AG08395 (cell line): ENCODE measurements around the gene CCDC92.

Source experiments
- DNase-seq: peaks from one replicate; pipeline ENCODE4 v3.0.0; 2012; ENCODE audit warnings: mixed read lengths, low spot score

CCDC92 gene

GRCh38 chr12:123972457-123973401, at the start of gene CCDC92, which contains the start of gene ZNF664:
Gene CCDC92, minus strand, starts transcription at chr12:123972831. Its CDS starts 28,526 bp downstream, at chr12:123944305.
Gene ZNF664, plus strand, starts transcription at chr12:123973215. Its CDS starts 38,930 bp downstream, at chr12:124012145.
- DNase-seq = peak; percentile 99

- no peak for DNase-seq
Measured at GRCh38 chr12:124022161-124022560, 49.5 kb upstream of the CCDC92 start.

DNA sequence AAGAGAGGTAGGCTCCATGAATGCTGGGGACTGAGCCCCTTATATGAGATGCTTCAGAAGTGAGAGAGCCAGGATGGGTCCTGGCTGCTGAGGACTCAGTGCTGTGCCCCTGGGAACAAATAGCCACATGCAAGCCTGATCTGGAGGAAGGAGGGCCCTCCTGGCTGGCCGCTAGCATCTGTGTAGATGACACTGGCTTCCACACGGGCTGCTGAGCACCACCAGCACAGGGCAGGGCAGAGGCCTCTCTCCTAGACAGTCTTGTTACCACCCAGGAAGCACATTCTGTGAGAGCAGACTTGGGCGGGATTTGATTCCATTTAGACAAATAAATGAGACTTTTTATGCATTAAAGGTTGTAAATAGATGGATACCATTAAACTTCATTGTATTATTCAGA, 48.4 kb upstream of the CCDC92 start:
- DNase-seq = no peak

- DNase-seq = peak; percentile 29
Measured at GRCh38 chr12:124020514-124020949, 47.9 kb upstream of the CCDC92 start.

- DNase-seq = no peak
Measured at GRCh38 chr12:124019115-124019514, 46.5 kb upstream of the CCDC92 start.

GRCh38 chr12:124018539-124018938, 45.9 kb upstream of the CCDC92 start:
- no peak for DNase-seq

- DNase-seq = no peak
Measured at GRCh38 chr12:124017064-124017463, 44.4 kb upstream of the CCDC92 start.

GRCh38 chr12:124015494-124016461, 43.1 kb upstream of the CCDC92 start:
- no peak for DNase-seq

- no peak for DNase-seq
Measured at GRCh38 chr12:124013073-124013472, 40.4 kb upstream of the CCDC92 start.

- DNase-seq = no peak
Measured at GRCh38 chr12:124011435-124012115, 38.9 kb upstream of the CCDC92 start.

- no peak for DNase-seq
Measured at GRCh38 chr12:124010687-124011086, 38.1 kb upstream of the CCDC92 start.

- DNase-seq = no peak
Measured at GRCh38 chr12:124009781-124010180, 37.1 kb upstream of the CCDC92 start.

DNA sequence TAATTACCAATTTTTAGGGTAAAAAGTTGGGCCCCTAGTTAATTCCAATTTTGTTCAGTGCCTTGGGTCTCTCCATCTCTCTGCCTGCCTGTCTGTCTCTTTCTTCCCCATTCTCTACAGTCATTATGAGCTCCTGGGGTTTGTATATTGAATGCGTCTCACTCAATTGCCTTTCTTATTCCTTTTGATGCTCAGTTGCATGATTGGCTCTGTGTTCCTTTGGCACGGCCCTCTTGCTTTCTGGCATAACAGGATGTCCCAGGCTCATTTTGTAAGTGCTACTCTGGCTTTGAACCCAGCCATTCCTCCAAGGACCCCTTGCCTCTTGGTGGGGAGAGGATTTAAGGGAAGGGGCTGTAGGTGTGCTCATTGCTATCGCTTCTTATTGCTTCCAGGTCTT, 36.0 kb upstream of the CCDC92 start:
- no peak for DNase-seq

- no peak for DNase-seq
Measured at GRCh38 chr12:124007826-124008570, 35.4 kb upstream of the CCDC92 start.

- DNase-seq = no peak
Measured at GRCh38 chr12:124006846-124007713, 34.4 kb upstream of the CCDC92 start.

GRCh38 chr12:124006085-124006845, 33.6 kb upstream of the CCDC92 start:
- DNase-seq = no peak

DNA sequence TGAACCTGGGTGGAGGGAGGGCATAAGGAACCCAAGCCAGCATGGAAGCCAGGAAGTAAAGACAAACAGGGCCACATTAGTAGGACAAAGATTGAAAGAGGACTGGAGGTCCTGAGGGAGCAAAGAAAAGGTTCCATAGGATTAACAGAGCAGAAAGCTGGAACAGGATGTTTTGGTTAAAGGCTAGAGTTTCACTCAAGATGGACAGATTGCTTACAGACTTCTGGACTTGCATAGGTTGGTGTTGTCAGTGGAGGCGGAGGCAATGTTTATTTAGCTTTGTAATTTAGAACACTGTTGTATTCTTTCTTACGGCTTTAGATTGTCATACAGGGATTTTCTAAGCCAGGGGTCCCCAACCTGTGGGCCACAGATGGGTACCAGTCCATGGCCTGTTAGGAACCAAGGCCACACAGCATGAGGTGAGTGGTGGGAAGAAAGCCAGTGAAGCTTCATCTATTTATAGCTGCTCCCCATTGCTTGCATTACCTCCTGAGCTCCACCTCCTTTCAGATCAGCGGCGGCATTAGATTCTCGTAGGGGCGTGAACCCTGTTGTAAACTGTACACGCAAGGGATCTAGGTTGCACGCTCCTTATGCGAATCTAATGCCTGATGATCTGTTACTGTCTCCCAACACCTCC, 31.7 kb upstream of the CCDC92 start:
- DNase-seq = no peak

DNA sequence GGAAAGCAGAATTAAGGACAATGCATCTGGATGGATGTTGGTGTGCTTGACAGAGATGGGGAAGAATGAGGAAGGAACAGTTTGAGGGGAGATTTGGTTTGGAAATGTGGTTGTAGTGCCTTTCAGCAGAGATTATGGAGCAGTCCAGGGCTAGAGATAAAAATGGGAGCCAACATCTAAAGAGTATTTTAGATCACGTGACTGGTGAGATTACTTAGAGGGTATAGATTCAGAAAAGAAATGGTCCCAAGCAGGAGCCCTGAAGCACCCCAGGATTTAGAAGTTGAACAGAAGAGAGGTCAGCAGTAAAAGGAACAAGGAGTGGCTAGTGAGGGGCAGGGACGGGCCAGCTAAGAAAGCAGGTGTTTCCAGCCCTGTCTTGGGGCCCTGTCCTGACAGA, 30.0 kb upstream of the CCDC92 start:
- DNase-seq = no peak
